Mammary epithelial cell (primary cell): ENCODE measurements around the gene ATP2C2.

ENCODE experiments used
- CTCF ChIP-seq, 2 donors: IDR thresholded peaks in 1 of 2; conservative IDR thresholded peaks in 1 of 2; 2 replicates each; pipeline ENCODE4 v1.5.1; 2011 to 2012; ENCODE audit warnings: inconsistent platforms in 2 of 2, low read length in 2 of 2, mild to moderate bottlenecking in 2 of 2, control low read depth in 1 of 2, low read depth in 1 of 2; ENCODE audit not compliant: insufficient read depth in 1 of 2; ENCODE audit errors: extremely low read depth in 1 of 2
- EZH2 ChIP-seq: IDR thresholded peaks from 2 replicates; pipeline ENCODE4 v1.6.1; 2012; ENCODE audit warnings: low read length, inconsistent platforms, borderline replicate concordance

- TF ChIP-seq CTCF (conservative IDR thresholded peaks at IDR 0.05 in 1 of 2, IDR thresholded peaks at IDR 0.05 in 1 of 2; ENCODE audit: extremely low read depth in 1 of 2, insufficient read depth in 1 of 2, low read depth in 1 of 2, low read length in 2 of 2) = no peak
- no peak for TF ChIP-seq EZH2
These were observed 59.2 kb downstream of the ATP2C2 start for GRCh38 chr16:84427553-84427952.
